Measurements from ENCODE around the gene USP54. TPM values are rescaled to one million over a fixed set of nuclear protein-coding genes. Genes with fewer than 3 reads are reported as not detected.
"Not testable (repeated sequence)": the region's sequence is repeated elsewhere in the genome, so short reads cannot be mapped to it uniquely, and the experiment has no call there.

USP54 gene
- total RNA-seq, 1 experiment from 2014 or later: 23.2 TPM

- DNase-seq (ENCODE audit: low spot score): no peak
- in situ Hi-C loops (cut with HindIII; ENCODE audit: low sequenced_read_pairs): no loop called here
Observed at GRCh38 chr10:73593110-73593509, 2.0 kb upstream of the USP54 start.

GRCh38 chr10:73591935-73592699, 975 bp upstream of the USP54 start:
- in situ Hi-C loops (cut with HindIII; ENCODE audit: low sequenced_read_pairs): no loop called here

GRCh38 chr10:73589563-73590126, 1.5 kb downstream of the USP54 start:
- DNase-seq (ENCODE audit: low spot score): no peak
- in situ Hi-C loops (cut with HindIII; ENCODE audit: low sequenced_read_pairs): no loop called here

More at GRCh38 chr10:73591935-73592699, 975 bp upstream of the USP54 start:
- peak; percentile 32 for DNase-seq (ENCODE audit: low spot score)

GRCh38 chr10:73588656-73589055, 2.5 kb downstream of the USP54 start:
- in situ Hi-C loops (cut with HindIII; ENCODE audit: low sequenced_read_pairs): no loop called here
- DNase-seq (ENCODE audit: low spot score): no peak

GRCh38 chr10:73586583-73586984, 4.6 kb downstream of the USP54 start:
- no peak for DNase-seq (ENCODE audit: low spot score)
- in situ Hi-C loops (cut with HindIII; ENCODE audit: low sequenced_read_pairs): no loop called here

- no peak for DNase-seq (ENCODE audit: low spot score)
- in situ Hi-C loops (cut with HindIII; ENCODE audit: low sequenced_read_pairs): no loop called here
Observed at GRCh38 chr10:73585327-73585726, 5.8 kb downstream of the USP54 start.

- no peak for DNase-seq (ENCODE audit: low spot score)
Observed at GRCh38 chr10:73584737-73585136, 6.4 kb downstream of the USP54 start.

GRCh38 chr10:73581918-73582317, 9.2 kb downstream of the USP54 start:
- in situ Hi-C loops (cut with HindIII; ENCODE audit: low sequenced_read_pairs): no loop called here
- peak; percentile 22 for DNase-seq (ENCODE audit: low spot score)

More at GRCh38 chr10:73584737-73585136, 6.4 kb downstream of the USP54 start:
- in situ Hi-C loops (cut with HindIII; ENCODE audit: low sequenced_read_pairs): no loop called here

GRCh38 chr10:73578927-73579326, 12.2 kb downstream of the USP54 start:
- DNase-seq (ENCODE audit: low spot score); in situ Hi-C loops (cut with HindIII; ENCODE audit: low sequenced_read_pairs): not testable (repeated sequence)

- DNase-seq (ENCODE audit: low spot score): peak; percentile 43
- in situ Hi-C loops (cut with HindIII; ENCODE audit: low sequenced_read_pairs): no loop called here
Observed at GRCh38 chr10:73577788-73578187, 13.4 kb downstream of the USP54 start.

GRCh38 chr10:73576890-73577591, 14.1 kb downstream of the USP54 start:
- in situ Hi-C loops (cut with HindIII; ENCODE audit: low sequenced_read_pairs): no loop called here
- DNase-seq (ENCODE audit: low spot score): no peak

GRCh38 chr10:73576178-73576889, 14.8 kb downstream of the USP54 start:
- DNase-seq (ENCODE audit: low spot score): no peak
- in situ Hi-C loops (cut with HindIII; ENCODE audit: low sequenced_read_pairs): no loop called here

- not testable (repeated sequence) for DNase-seq (ENCODE audit: low spot score)
Observed at GRCh38 chr10:73567025-73567424, 24.1 kb downstream of the USP54 start.

GRCh38 chr10:73561192-73561591, 29.9 kb downstream of the USP54 start:
- in situ Hi-C loops (cut with HindIII; ENCODE audit: low sequenced_read_pairs): no loop called here
- DNase-seq (ENCODE audit: low spot score): no peak

More at GRCh38 chr10:73567025-73567424, 24.1 kb downstream of the USP54 start:
- in situ Hi-C loops (cut with HindIII; ENCODE audit: low sequenced_read_pairs): not testable (repeated sequence)

- in situ Hi-C loops (cut with HindIII; ENCODE audit: low sequenced_read_pairs): no loop called here
- no peak for DNase-seq (ENCODE audit: low spot score)
Observed at GRCh38 chr10:73559590-73559989, 31.6 kb downstream of the USP54 start.

- in situ Hi-C loops (cut with HindIII; ENCODE audit: low sequenced_read_pairs): no loop called here
- no peak for DNase-seq (ENCODE audit: low spot score)
Observed at GRCh38 chr10:73556855-73557254, 34.3 kb downstream of the USP54 start.

- peak; percentile 85 for DNase-seq (ENCODE audit: low spot score)
- in situ Hi-C loops (cut with HindIII; ENCODE audit: low sequenced_read_pairs): no loop called here
Observed at GRCh38 chr10:73554721-73555120, 36.4 kb downstream of the USP54 start.

GRCh38 chr10:73553761-73554160, 37.4 kb downstream of the USP54 start:
- no peak for DNase-seq (ENCODE audit: low spot score)

GRCh38 chr10:73552819-73553715, 38.1 kb downstream of the USP54 start:
- peak; percentile 87 for DNase-seq (ENCODE audit: low spot score)
- in situ Hi-C loops (cut with HindIII; ENCODE audit: low sequenced_read_pairs): no loop called here

More at GRCh38 chr10:73553761-73554160, 37.4 kb downstream of the USP54 start:
- in situ Hi-C loops (cut with HindIII; ENCODE audit: low sequenced_read_pairs): no loop called here
